HPDE6-E6E7 (cell line): ENCODE measurements around the gene AQP2.
"Not testable (repeated sequence)": the region's sequence is repeated elsewhere in the genome, so short reads cannot be mapped to it uniquely, and the experiment has no call there.

ENCODE experiments used
- DNase-seq: peaks from one replicate; pipeline ENCODE4 v3.0.0; 2011; ENCODE audit warnings: missing footprints; ENCODE audit errors: extremely low spot score

AQP2 gene

DNA sequence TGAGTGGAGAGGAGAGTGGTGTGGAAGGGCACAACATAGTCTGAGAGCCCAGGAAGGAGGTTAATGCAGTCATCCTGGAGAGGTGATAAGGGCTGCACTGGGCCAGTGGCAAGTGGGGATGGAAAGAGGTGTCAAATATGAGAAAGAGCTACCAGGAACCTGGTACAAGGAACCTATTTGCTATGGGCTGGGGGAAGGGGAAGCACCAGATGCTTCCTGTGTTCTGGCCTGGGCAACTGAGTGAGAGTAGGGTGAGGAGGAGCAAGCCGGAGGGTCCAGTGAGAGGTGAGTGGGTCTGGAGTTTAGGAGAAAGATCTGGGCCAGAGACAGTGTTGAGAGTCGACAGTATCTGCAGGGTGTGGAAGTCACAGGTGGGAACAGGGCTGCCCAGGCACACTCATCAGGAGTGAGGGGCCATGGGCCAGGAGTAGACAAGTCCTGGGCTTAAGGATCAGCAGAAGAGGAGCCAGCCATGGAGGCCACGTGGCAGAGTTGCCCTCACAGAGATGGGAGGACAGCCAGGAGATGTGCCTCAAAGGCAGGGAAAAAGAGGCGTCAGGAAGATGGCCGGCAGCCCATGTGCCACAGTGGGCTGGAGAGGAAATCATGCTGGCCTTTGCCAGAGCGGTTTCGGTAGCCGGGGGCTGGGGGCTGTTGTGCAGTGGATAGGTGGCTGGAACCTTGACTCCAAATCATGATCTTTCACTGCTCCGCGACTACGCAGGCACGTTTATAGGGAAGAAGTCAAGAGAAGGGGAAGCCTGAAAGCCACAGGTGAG, 19.3 kb downstream of the AQP2 start:
- no peak for DNase-seq

DNA sequence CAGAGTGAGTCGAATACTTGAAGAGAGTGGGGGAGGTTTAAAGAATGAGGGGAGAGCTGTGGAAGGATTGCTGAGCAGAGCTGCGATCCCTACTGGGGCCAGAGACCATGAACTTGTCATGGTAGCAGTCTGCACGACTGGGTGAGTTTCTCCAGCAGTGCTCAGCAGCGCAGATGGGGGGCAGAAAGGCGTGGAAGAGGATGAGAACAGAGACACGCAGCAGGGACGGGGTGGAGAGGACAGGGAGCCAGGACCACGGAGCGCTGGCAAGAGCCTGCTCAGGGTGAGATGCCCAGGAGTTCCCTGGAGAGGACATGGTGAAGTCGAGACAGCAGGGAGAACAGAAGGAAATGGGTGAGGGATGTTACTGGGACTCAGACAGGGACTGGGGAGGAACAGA, 20.1 kb downstream of the AQP2 start:
- DNase-seq, result no peak

DNA sequence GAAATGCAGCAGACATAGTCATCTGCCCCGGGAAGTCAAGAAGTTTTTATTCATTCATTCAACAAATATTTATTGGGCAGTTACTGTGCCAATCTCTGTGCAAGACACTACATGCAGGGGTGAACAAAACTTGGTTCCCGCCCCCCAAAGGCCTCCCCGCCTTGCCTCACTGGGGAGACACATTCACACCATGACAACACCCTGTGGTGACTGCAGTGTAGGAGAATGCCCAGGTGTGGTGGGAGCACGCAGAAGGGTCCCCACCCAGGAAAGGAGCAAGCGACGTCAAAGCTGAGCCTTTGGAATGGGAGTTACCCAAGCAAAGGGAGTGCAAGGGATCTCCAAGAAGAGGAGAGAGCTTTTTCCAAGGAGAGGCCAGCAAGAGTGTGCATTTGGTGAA, 20.6 kb downstream of the AQP2 start:
- DNase-seq, result no peak

DNA sequence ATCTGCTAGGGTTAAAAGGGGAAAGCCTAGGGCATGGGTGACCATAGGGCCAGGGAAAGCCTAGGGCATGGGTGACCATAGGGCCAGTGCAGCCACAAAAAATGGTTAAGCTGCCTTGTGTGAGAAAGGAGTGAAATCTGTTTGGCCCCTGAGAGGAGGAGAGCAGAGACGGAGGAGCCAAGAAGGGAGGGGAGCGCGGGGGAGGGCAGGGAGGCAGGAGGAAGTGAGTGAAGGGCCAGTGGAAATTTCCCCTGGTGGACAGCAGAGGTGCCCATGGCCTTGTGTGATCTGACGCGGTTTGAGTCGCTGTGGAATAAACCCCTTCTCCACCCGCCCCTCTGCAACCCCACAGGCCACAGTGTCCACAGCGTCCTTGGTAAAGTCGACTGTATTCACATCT, 21.6 kb downstream of the AQP2 start:
- DNase-seq, result no peak

DNA sequence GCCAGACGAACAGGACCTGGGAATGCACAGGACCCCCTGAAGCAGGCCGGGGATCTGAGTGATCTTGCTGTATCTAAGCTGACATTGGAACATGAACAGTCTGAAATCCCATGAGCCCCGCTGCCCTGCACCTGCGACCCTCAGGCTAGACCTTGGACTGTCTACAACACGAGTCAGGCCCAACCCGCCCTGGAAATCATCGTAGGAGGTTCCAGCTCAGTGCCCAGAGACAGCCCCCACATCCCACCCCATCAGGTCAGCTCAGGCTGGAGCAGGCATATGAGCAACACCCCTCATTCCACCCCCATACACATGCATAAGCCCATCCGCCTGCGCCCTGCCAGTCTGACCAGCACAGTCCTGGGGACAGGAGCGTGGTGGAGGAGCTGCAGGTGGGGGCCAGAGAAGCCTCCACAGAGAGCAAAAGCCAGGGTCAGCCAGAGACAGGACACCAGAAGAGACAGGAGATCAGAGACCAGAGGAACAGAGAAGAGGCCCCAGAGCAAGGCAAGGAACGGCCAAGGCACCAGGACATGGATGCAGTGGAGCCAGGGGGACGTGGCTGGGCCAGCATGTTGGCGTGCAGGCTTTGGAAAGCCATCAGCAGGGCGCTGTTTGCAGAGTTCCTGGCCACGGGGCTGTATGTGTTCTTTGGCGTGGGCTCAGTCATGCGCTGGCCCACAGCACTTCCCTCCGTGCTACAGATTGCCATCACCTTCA, 22.3 kb downstream of the AQP2 start, which contains the start of gene AQP6:
AQP6 (plus strand) TSS at position 307 of the 720 bp plus-strand sequence; CDS start at position 534, 227 bp downstream.
- DNase-seq, result no peak

DNA sequence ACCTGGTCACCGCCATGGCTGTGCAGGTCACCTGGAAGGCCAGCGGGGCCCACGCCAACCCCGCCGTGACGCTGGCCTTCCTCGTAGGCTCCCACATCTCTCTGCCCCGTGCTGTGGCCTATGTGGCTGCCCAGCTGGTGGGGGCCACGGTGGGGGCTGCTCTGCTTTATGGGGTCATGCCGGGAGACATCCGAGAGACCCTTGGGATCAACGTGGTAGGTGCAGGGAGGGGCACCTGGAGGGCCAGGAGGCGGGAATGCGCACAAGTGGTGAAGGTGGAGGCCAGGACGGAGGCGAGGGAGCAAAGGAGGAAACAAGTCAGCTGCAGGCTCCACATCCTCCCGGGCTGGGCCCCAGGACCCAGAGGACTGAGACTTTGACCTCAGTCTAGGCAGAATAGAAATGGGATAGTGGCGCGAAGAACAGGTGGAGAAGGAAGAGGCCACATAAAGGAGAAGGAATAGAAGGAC, 22.9 kb downstream of the AQP2 start:
- no peak for DNase-seq

DNA sequence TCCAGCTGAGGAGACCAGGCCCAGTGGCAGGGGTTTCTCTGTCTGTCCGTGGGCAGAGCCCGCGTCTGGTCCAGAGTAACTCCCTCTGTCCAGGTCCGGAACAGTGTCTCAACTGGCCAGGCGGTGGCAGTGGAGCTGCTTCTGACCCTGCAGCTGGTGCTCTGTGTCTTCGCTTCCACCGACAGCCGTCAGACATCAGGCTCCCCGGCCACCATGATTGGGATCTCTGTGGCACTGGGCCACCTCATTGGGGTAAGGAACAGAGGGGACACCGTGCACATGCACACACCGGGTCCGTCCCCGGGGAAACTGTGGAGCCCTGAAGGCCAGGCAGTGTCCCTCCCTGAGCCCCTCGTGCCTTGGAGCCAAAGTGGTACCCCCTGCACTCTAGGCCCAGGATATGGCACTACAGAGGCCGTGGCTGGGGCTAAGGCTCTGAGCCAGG, 23.7 kb downstream of the AQP2 start:
- no peak for DNase-seq

DNA sequence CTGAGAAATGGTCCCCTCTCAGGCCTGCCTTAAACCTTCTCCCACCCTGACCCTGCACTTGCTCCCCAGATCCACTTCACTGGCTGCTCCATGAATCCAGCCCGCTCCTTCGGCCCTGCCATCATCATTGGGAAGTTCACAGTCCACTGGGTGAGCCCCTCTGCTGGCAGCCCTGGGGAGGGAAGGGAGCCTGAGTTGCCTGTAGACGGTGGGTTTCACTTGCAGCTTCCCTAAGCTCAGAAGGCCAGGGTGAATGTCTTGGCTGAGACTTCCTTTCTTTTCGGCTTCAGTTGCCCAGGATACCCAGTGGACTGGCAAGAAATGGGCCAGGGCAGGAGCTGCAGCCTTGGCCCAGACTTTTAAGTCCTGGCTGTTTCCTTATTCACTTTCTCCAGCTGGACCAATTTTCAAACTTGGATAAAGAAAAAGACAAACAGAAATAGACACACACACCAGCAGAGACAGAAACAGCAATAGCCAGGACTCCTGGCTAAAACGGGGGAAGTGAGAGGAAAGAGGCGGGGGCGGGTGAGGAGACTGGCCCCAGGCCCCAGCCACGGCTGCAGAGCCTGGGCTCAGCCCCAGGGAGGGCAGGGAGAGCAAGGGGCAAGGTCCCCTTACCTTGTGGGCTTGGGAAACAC, 24.3 kb downstream of the AQP2 start:
- DNase-seq, result no peak

DNA sequence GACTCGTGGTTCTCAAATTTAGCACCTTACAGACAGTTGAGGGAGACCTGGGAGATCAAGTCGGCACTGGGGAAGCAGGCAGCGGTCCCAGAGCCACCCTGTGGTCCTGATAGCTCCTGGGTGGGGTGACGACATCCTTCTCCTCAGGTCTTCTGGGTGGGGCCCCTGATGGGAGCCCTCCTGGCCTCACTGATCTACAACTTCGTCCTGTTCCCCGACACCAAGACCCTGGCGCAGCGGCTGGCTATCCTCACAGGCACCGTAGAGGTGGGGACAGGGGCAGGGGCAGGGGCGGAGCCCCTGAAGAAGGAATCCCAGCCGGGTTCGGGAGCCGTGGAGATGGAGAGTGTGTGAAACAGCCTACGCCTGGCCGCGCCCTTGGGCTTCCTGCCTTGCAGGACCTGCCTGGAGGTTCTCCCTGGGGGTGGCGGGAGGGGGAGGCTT, 24.8 kb downstream of the AQP2 start:
- no peak for DNase-seq

DNA sequence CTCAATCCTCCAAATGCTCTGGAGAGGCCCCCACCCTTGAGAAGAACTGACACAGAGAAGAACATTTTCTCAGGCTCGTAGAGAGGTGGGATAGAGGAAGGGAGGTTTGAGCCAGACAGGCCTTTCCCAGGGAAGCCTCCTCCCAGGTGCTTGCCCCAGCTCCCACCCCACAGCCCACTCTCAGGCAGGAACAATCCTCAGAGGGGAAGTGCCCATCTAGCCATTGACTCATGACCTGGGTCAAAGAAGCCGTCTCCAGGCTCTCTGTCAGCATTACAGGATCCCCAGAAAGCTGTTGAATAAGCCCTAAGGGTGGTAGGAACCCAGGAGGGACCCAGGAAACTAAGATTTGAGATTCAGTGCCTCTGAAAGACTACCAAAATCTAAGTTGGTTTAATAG, 26.0 kb downstream of the AQP2 start:
- DNase-seq, result no peak

DNA sequence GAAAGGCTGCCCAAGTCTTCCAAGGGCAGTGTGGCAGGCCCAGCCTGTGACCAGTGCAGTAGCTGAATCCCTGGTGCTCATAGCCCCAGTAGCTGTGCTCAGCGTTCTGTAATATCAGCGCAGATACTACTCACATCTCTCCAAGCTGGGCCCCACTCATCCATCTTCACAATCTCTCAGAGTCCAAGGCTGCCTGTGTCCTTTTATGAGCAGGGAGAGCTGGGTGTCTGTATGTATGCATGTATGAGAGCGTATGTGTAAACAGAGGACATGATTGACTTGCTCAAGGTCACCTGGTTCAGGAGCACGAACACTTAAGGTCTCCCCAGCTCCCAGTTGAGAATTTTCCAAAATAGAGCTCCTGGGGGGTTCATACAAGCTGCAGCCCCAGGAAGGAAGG, 27.6 kb downstream of the AQP2 start:
- DNase-seq, result no peak

DNA sequence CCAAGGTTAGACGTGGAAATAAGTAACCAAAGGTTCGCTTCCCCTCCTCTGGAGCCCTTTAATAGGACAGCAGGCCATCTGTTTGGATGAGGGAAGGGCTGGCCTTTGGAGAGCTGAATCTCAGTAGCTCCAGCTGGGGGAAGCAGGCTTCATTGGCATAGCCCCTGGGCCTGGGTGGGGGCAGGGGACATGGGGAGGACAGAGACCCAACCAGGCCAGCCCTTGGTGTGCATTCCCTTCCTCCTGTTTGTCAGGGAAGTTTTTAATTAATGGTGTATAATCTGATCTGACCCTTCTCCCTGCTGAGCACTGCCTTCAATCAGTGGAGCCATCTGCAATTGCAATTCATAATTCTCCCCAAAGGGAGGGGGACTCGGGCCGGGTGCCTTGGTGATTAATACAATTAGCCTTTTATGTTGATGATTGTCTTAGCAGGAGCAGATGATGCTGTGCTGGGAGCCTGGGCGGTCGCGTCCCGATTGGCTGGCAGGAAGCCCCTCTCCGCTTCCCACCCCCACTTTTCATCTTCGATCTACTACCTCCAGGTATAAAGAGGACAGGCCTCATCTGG, 28.6 kb downstream of the AQP2 start:
- no peak for DNase-seq

DNA sequence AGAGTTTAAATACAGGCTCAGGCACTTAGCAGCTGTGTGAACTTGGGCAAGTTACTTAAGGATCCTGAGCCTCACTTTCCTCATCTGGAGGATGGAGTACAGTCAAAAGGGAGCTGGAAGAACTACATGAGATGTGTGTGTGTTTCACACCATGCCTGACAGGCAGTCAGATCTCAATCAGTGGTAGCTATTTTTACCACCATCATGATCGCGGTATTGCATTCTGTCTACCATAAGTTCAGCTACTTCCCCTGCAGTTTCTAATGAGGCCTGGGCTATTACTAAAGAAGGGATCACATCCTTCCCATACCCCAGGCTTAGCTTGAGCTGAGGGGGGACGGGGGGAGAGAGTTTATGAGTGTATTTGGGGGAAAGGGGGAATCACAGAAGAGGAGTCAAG, 29.3 kb downstream of the AQP2 start:
- DNase-seq, result no peak

DNA sequence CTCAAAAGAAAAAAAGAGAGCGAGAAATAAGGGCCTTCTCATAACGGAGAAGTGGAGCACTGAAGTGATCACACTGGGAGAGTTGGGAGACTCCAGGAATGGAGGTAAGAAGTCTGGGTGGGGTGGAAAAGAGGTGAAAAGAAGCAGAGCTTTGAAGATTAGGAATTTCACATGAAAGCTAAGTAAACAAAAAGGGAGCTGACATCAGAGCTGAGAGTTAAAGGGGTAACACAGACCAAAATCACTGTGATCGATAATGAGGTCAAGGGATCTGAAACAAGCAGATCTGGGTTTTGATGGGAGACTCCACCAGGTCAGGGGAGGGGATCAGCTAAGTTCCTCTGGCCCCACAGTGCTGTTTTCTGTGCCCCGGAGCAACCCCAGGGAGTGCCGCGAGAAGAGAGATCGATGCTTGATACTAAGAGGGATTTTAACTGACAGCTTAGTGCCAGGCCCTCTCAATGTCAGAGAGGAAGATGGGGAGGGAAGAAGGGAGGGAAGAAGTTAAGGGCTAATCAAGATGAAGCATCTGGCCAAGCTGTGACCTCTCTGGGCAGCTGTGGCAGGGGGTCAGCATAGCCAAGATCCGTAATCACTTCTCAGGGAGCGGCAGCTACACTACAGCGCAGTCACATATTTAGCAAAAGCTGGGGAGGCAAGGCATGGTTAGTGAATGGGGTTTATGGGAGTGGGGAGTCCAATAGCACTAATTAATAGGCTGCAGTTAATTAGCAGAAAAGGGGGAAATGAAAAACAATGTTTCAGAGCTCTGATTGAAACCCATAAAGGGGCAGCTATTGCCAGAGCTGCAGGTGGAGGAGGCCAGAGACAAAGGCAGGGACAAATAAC, 30.2 kb downstream of the AQP2 start:
- DNase-seq, result no peak

DNA sequence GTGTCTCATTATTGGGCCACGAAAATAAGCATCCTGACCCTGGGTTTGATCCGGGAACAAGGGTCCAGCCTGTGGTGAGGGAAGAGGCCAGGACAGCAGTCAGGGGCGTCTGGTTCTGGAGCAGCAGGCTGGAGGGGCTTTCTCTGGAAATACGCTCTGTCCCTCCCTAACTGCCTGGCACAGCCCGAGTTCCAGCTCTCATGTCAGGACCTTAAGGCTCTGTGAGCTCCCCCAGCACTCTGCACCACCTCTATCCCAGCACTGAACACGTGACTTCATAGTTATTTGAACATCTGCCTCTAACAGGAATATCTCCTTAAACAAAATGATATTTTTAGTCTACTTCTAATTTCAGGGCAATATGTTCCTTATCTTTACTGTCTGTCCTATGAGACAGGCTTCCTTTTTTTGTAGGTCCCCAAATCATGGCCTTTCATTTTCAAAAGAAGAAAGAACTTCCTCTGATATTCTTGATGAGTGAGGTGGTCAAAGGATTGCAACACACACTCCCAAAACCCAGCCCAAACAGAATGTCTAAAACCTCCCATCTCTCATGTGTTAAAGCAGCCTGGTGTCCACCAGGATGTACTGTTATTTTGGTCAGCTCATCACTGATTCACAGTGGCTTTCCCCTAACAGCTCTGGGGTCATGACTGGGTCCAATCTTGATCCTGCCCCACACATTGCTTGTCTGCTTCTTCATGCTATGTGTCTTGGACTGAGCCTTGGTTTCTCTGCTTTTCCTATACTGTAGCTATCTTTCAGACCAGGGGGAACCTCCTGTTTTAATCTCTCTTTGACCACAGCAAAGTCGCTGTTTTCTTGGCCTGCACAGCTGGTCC, 31.9 kb downstream of the AQP2 start:
- no peak for DNase-seq

DNA sequence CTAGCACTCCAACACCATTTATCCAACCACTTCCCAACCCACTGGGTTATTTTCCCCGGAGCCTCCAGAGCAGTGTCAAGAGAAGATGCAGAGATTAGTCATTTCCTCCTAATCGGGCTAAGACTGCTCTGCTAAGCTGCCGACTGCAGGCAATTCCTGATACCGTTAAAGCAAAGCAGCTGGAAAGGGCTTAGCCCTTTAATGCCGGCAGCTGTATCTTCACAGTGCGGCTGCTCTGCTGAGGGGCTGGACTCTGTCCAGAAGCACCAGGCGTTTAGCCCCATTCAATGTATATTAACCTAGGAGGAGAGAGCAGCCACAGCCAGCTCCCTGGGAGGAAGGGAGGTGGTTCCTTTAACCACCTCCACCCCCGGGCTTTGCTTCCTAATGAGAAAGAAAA, 33.4 kb downstream of the AQP2 start:
- peak; percentile 54 for DNase-seq

DNA sequence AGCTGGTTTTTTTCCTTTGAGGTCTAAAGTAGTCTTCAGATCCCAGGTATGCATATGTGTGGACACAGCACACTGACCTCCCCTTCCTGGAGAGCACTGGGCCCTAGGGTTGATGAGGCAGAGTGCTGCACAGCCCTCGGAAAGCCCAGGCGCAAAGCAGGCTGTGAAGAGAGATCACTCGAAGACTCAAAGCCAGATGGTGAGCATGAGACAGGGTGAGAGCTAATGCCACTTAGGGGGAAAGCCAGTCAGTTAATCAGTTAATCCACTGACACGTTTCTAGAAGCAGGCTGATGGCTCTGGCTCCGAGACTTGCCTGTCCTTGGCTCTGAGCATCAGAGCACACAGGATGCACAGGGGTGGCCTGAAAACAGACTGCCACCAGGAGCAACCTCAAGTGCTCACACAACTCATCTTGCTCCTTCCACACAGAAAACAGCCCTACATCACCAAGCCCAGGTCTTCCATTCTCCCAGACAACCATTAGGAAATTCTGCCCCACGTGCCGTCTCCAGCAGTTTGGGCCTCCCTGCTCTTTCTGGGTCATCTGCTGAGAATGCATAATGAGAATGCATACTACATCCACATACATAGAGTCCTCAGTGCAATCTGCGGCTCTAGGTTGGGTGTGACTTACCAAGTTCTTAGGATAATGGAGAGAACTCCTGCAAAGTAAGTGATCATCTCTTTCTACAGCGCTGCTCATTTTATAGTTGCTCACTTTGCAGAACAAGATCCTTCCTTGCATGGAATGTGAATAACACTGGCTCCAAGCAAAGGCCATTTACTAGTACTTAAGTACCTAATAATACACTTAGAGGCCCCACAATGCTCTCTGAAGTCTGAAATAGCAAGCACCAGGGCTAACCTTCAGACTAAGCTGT, 34.2 kb downstream of the AQP2 start:
- DNase-seq, result no peak

DNA sequence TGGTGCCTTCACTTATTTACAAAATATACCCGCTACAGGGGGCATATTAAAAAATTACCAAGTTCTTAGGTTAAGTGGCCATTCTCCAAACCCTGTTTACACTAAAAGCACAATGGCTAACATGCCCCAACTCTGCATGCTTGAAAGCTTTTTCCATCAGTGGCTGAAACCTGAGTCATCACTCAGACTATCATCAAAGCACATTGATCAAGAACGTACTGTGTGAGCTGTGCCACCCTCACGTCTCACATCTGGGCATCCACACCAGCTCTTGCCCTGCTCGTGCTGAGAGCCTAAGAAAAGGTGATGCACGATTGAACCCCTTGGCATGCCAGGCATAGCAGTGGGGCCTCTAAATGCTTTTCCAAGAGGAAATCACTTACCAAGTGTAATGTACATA, 35.4 kb downstream of the AQP2 start:
- no peak for DNase-seq

DNA sequence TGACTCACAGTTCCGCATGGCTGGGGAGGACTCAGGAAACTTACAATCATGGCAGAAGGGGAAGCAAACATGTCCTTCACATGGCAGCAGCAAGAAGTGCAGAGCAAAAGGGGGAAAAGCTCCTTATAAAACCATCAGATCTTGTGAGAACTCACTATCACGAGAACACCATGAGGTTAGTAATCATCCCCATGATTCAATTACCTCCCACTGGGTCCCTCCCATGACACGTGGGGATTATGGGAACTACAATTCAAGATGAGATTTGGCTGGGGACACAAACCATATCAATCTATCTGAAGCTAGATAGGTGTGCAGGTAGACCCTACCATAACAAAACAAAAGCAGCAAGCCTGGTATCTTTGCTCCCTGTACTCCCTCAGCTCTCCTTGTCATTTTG, 35.9 kb downstream of the AQP2 start:
- not testable (repeated sequence) for DNase-seq
